HG03571 (cell line): ENCODE data around the gene PRCP.

Source experiments
- ATAC-seq: cut with Tn5 transposase; IDR thresholded peaks from one replicate; pipeline ENCODE4 v1.9.1; 2021; ENCODE audit not compliant: unreplicated experiment

PRCP gene

GRCh38 chr11:82908311-82908710 is 8.1 kb upstream of the PRCP start:
- ATAC-seq, result no peak

GRCh38 chr11:82907371-82907770 is 7.1 kb upstream of the PRCP start:
- no peak for ATAC-seq

GRCh38 chr11:82906931-82907330 is 6.7 kb upstream of the PRCP start:
- no peak for ATAC-seq

DNA sequence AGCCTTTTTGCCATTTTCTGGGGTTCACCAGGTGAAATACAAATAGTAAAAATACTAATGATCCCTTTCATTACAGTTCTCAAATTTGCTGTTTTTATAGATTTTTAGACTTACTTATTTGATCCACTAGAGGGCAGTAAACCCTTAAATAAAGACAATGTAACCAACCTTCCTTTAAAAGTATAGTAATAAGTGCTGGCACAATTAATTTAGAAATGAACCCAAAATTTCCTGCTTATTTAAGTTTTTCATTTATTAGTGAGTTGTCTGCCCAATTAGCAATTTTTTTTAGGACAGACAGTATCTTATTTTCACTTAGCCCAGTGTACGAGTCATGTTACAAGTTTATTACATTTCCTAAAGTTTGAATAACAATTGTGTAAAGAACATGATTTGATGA is 6.0 kb upstream of the PRCP start:
- ATAC-seq, result no peak

DNA sequence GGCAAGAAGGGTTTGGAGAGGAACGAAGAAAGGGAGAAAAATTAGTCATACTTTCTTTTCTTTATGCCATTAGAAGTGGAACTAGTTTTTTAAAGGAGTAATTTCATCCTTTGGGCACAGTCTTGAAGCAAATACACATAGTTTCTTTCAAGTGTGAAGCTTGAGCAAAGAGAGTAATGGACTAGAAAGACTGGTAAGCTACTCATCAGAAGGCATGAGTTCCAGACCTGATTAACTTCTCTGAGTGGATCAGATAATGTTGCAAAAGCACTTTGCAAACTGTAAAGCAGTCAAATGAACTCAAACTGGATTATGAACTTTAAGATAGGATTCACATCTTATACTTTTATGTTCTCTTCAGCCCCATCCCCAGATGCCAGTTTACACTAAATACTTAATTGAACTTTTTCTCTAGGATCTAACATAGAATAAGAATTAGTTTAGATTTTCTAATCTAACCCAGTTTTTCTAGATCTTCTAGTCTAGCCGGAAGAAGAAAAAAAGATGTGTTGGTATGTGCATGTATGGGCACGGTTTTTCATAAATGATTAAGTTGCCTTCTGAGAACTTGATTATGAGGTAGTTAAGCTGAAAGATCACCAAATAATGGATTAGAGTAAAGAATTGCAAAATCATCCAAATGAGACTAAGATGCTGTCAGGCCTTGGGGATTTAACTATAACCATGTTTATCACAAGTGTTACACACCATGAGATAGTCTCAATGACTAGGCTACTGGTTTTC is 3.8 kb upstream of the PRCP start:
- ATAC-seq, result no peak

GRCh38 chr11:82902880-82903279 is 2.6 kb upstream of the PRCP start:
- no peak for ATAC-seq

- no peak for ATAC-seq
Measured at GRCh38 chr11:82901922-82902485, 1.8 kb upstream of the PRCP start.

DNA sequence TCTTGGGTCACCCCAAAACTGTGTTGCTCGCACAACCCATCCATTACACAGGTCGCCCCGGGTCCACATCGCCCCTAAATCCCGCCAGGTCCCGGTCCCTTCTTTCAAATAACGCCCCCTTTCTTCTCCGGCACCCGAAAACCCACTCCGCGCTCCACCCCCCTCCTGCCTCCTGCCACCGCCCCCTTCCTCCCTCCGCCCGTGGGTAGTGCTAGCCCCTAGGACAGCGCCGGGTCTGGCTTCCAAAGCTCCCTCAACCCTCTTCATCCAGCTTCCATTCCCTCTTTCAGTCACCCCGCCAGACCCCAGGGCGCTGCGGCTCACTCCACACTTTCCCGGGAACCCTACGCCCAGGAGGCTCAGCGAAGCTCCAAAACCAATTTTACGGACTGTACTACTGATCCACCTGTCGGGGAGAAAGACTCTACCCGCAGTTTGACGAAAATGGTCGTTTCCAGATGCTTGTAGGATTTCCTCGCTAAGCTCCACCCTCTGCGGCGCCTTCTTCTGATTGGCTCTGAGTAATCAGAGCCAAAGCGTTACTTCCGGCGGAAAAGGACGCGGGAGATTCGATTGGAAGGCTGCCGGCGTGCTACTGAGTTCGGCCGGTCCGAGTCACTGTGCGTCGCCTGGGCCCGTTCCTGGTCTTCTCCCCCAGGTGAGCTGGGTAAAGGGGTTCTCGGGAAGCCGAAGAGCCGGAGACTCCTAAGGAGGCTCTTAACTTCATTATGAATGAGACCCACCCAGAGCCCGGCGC is 1.1 kb upstream of the PRCP start, which contains the start of gene DDIAS:
TSS of gene DDIAS (plus strand) at position 572 of the 757 bp plus-strand sequence. CDS start 13,003 bp downstream, outside the sequence.
- ATAC-seq, result peak; percentile 70

DNA sequence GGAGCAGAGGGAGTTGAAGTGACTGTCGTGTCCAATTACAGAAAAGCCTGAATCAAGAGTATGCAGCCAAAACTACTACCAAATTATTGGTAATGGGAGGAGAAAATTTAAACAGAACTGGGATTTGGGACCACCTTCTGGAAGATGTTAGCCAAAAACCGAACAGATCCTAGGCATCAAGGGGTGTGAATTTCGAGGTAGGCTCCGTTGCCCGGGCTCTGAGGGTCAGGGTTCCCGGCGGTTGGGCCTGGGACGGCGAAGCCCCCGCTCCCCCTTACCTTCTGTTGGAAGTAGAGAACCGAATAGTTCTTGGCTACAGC is 313 bp downstream of the PRCP start:
- no peak for ATAC-seq

- no peak for ATAC-seq
Measured at GRCh38 chr11:82899186-82899820, 927 bp downstream of the PRCP start.

GRCh38 chr11:82898241-82898640 is 2.0 kb downstream of the PRCP start:
- ATAC-seq, result no peak

DNA sequence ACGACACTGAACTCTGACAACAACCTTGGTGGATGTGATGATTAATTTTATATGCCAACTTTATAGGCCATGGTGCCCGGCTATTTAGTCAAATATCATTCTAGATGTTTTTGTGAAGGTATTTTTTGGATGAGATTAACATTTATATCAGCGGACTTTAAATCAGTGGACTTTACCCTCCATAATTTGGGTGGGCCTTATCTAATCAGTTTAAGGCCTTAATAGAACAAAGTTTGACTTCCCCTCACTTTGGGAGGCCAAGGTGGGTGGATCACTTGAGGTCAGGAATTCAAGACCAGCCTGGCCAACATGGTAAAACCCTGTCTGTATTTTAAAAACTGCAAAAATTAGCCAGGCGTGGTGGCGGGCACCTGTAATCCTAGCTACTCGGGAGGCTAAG is 4.0 kb downstream of the PRCP start:
- no peak for ATAC-seq

DNA sequence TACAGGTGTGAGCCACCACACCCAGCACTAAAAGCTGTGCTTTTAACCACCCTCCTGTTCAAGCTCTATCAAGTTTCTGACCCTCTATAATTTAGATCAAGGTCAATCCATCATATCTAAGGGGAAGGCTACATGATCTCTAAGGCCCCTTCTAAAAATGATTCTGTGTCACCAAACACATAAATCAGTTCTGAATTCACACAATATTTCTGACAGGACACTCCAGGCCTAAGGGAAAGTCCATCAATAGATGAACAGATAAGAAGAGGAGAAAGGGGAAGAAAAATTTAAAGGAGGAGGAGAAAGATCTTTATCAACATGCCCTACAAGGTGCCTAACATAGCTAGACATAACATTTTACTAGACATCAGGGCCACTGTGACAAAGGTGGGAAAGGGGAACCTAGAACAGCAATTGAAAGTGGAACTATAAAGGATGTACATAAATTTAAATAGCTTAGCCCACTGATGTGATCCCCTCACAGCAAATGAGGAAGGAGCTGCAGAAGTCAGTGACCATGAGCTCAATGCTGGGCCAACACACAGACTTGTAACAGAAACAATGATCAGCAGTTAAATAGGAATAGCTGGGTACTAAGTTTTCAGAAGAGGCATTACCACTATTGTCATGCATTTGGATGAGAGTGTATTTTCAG is 4.7 kb downstream of the PRCP start:
- no peak for ATAC-seq

- no peak for ATAC-seq
Measured at GRCh38 chr11:82892611-82893169, 7.5 kb downstream of the PRCP start.

DNA sequence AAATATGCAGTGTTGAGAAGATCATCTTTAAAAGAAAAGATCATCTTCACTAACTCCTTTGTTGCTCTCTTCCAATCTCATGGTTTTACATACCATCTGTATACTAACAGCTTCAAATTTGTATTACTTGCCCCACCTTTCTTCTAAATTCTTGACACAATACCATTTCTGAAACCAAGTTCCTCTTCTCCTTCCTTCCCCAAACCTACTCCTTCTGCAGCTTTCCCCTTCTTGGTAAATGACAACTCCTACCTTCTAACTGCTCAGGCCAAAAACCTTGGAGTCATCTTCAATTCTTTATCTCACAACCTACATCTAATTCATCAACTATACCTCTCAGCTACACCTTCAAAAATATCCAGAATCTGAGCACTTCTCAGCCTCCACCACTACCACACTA is 9.3 kb downstream of the PRCP start:
- ATAC-seq, result no peak

- ATAC-seq, result no peak
Measured at GRCh38 chr11:82890002-82890341, 10.3 kb downstream of the PRCP start.

DNA sequence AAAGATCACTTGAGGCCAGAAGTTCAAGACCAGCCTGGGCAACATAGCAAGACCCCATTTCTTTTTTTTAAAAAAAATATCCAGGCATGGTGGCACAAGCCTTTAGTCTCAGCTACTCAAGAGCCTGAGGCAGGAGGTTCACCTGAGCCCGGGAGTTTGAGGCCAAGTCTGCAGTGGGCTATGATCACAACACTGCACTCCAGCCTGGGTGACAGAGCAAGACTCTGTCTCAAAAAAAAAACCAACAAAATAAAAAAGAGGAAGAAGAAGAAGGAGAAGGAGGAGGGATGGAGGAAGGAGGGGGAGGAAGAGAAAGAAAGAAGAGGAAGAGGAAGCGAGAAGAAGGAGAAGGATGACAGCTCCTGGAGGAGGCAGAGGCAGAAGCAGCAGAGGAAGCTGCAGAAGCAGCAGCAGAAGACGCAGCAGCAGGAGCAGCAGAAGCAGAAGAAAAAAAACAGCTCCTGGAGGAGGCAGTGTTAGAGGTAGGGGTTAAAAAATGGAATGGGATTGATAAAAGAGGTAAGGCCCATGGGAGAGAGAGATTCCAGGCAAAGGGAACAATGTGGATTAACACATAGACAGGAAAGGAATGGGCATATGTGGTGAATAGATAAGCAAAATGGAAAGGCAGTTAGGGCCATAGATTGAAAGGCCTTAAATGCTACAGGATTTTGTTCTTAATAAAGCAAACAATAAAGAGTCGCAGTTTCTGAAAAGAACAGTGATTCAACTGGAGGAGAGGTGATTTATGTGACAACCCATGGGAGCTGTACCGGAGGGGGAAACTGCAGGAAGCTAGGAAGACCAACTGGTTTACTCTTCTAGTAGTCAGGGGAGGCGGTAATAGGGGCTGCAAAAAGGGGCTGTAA is 10.9 kb downstream of the PRCP start:
- no peak for ATAC-seq

DNA sequence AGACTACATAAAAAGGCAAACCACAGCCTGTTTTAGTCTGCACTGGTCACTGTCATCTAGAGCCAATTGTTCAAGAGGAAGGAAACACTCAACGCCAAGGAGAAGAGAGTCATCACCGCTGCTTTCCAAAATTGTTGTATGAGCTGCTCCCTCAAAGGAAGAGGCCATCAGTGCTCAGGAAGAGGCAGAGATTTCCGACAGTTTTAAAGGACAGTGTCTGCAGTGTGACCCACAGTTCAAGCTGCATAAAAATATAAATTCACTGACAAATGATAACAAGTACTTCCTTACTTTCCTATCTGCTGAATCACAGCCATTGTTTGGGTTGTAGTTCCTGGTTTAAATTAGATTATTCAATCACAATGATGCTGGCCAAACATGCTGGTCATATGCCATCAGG is 16.4 kb downstream of the PRCP start:
- ATAC-seq, result no peak

- ATAC-seq, result no peak
Measured at GRCh38 chr11:82874646-82875523, 25.3 kb downstream of the PRCP start.
